OCI-LY1 (cell line): ENCODE data around the gene PLCG2.
A peak's percentile ranks its signal among the peaks of the same experiment; 100 is the strongest.

Experiments used
- H2AFZ ChIP-seq: fragments of 200-600 bp; sonication (generic), shearing (Covaris generic); 2 replicates; pipeline ENCODE4 v1.6.0; 2014; ENCODE audit warnings: antibody characterized with exemption, mild to moderate bottlenecking, low read length
- H3F3A ChIP-seq: fragments of 200-600 bp; sonication (generic), shearing (Covaris generic); 2 replicates; pipeline ENCODE4 v1.6.0; 2014; ENCODE audit warnings: mild to moderate bottlenecking, antibody characterized with exemption, low read length, moderate library complexity; ENCODE audit not compliant: insufficient read depth
- H3K27ac ChIP-seq: fragments of 200-600 bp; sonication (generic); 2 replicates; pipeline ENCODE4 v1.5.1; 2014; ENCODE audit warnings: low read length, mixed run types, mild to moderate bottlenecking, low read depth; ENCODE audit not compliant: poor library complexity, severe bottlenecking
- H3K27me3 ChIP-seq: fragments of 200-600 bp; sonication (generic); 2 replicates; pipeline ENCODE4 v1.6.0; 2014; ENCODE audit warnings: antibody characterized with exemption, mild to moderate bottlenecking, low read length, moderate library complexity; ENCODE audit not compliant: insufficient read depth
- H3K36me3 ChIP-seq: fragments of 200-600 bp; sonication (generic); 2 replicates; pipeline ENCODE4 v1.6.1; 2014; ENCODE audit warnings: mild to moderate bottlenecking, antibody characterized with exemption, low read length, moderate library complexity, mixed read lengths; ENCODE audit not compliant: insufficient read depth
- H3K4me1 ChIP-seq: fragments of 200-600 bp; sonication (generic); 2 replicates; pipeline ENCODE4 v1.5.1; 2014; ENCODE audit warnings: mild to moderate bottlenecking, low read length, moderate library complexity; ENCODE audit not compliant: insufficient read depth, severe bottlenecking
- H3K4me2 ChIP-seq: fragments of 200-600 bp; sonication (generic), shearing (Covaris generic); 2 replicates; pipeline ENCODE4 v1.6.1; 2014; ENCODE audit warnings: low read length
- H3K4me3 ChIP-seq: fragments of 200-600 bp; sonication (generic); 2 replicates; pipeline ENCODE4 v1.5.1; 2014; ENCODE audit warnings: low read length, low read depth, mild to moderate bottlenecking, mixed read lengths; ENCODE audit not compliant: poor library complexity, severe bottlenecking
- H3K79me2 ChIP-seq: fragments of 200-600 bp; shearing (Covaris generic); 2 replicates; pipeline ENCODE4 v1.6.1; 2016; ENCODE audit warnings: mixed run types, low read length, mixed read lengths; ENCODE audit not compliant: insufficient read depth
- H3K9ac ChIP-seq: fragments of 200-600 bp; sonication (generic), shearing (Covaris generic); 2 replicates; pipeline ENCODE4 v1.6.1; 2014; ENCODE audit warnings: mild to moderate bottlenecking, low read length, mixed read lengths
- H3K9me2 ChIP-seq: fragments of 200-600 bp; sonication (generic), shearing (Covaris generic); 2 replicates; pipeline ENCODE4 v1.6.1; 2014; ENCODE audit warnings: low read depth, mild to moderate bottlenecking, low read length, mixed read lengths
- H3K9me3 ChIP-seq: fragments of 200-600 bp; shearing (Covaris generic); 2 replicates; pipeline ENCODE4 v1.6.1; 2014; ENCODE audit warnings: low read length, mixed read lengths
- H4K20me1 ChIP-seq: fragments of 200-600 bp; sonication (generic), shearing (Covaris generic); 2 replicates; pipeline ENCODE4 v1.6.0; 2016; ENCODE audit warnings: mild to moderate bottlenecking, low read length; ENCODE audit not compliant: insufficient read depth
- CTCF ChIP-seq: fragments of 200-600 bp; sonication (generic), shearing (Covaris generic); IDR thresholded peaks from 2 replicates; pipeline ENCODE4 v1.5.1; 2017; ENCODE audit warnings: mild to moderate bottlenecking, antibody characterized with exemption, low read length, moderate library complexity, mixed read lengths
- EZH2 ChIP-seq: fragments of 200-600 bp; sonication (generic), shearing (Covaris generic); IDR thresholded peaks from 2 replicates; pipeline ENCODE4 v1.8.0; 2017; ENCODE audit warnings: borderline replicate concordance, mixed run types, mild to moderate bottlenecking, antibody characterized with exemption, low read length, moderate library complexity, mixed read lengths

Gene PLCG2

DNA sequence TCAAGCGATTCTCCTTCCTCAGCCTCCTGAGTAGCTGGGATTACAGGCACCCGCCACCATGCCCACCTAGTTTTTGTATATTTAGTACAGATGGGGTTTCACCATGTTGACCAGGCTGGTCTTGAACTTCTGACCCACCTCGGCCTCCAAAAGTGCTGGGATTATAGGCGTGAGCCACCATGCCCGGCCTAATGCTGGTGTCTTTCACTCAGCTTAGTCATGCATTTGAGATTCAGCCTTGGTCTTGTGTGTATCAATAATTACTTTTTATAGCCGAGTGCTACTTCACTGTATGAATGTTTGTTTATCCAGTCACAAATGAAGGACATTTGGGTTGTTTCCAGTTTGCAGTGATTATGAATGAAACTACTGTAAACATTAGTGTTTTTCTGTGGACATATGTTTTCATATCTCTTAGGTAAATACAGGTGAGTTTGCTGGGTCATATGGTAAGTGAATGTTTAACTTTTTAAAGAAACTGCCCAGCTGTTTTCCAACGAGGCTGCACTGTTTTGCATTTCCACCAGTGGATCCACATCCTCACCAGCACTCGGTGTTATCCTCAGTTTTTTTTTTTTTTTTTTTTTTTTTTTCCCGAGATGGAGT lies 11.0 kb upstream of the PLCG2 start:
- no peaks in the 10 kb centered on the region for H3F3A ChIP-seq
- H4K20me1 ChIP-seq = no peaks in the 10 kb centered on the region
- no peak overlapping the region for H2AFZ ChIP-seq
- no peak overlapping the region for H3K4me2 ChIP-seq
- TF ChIP-seq EZH2 (no peak), CTCF (no peak)
- H3K79me2 ChIP-seq = no peaks in the 10 kb centered on the region
- peaks cover 25% of the 10 kb centered on the region for H3K36me3 ChIP-seq
- H3K9me2 ChIP-seq = no peaks in the 10 kb centered on the region
- H3K27me3 ChIP-seq = no peaks in the 10 kb centered on the region
- no peak overlapping the region for H3K27ac ChIP-seq
- no peaks in the 10 kb centered on the region for H3K9me3 ChIP-seq
- no peak overlapping the region for H3K9ac ChIP-seq
- no peak overlapping the region for H3K4me3 ChIP-seq
- peaks cover 29% of the 10 kb centered on the region for H3K4me1 ChIP-seq

DNA sequence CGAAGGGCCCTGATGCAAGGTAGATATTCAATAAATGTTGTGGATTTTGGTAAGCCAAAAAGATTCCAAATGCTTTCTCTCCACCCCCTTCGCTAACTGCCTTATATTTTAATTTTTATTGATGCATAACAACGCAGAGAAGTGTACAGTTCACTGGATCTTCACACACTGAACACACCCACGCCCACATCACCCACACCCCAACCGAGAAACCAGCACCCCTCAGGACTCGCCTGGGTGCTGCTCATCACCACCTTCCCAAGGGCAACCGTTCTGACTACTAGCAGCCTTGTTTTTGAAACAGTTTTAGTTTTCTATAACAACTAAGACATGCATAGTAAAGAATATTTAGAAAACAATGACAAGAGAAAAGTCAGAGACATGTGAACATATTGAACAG lies 9.1 kb upstream of the PLCG2 start:
- H3K27ac ChIP-seq = peak overlapping the region; percentile 73
- H3K4me3 ChIP-seq = no peak overlapping the region
- peak overlapping the region; percentile 11; the same call in 1 of the 2 replicates for H3K4me2 ChIP-seq
- H3K27me3 ChIP-seq = no peaks in the 10 kb centered on the region
- H4K20me1 ChIP-seq = no peaks in the 10 kb centered on the region
- peaks cover 48% of the 10 kb centered on the region for H3K4me1 ChIP-seq
- peaks cover 15% of the 10 kb centered on the region for H3K36me3 ChIP-seq
- no peaks in the 10 kb centered on the region for H3K79me2 ChIP-seq
- H3F3A ChIP-seq = peaks cover under 1% of the 10 kb centered on the region
- TF ChIP-seq EZH2 (no peak), CTCF (no peak)
- no peak overlapping the region for H3K9ac ChIP-seq
- H2AFZ ChIP-seq = no peak overlapping the region
- H3K9me2 ChIP-seq = no peaks in the 10 kb centered on the region
- H3K9me3 ChIP-seq = no peaks in the 10 kb centered on the region

GRCh38 chr16:81774348-81774747 lies 4.7 kb upstream of the PLCG2 start:
- Histone ChIP-seq H3K4me2 (peak overlapping the region; percentile 34; the same call in 1 of the 2 replicates), H3K79me2 (peaks cover under 1% of the 10 kb centered on the region; the same call in 1 of the 2 replicates), H3K27ac (peak overlapping the region; percentile 89), H3F3A (peaks cover 7% of the 10 kb centered on the region), H3K4me3 (no peak overlapping the region), H2AFZ (no peak overlapping the region), H3K27me3 (no peaks in the 10 kb centered on the region), H3K9me3 (no peaks in the 10 kb centered on the region), H3K4me1 (peaks cover 77% of the 10 kb centered on the region), H3K9me2 (no peaks in the 10 kb centered on the region), H4K20me1 (no peaks in the 10 kb centered on the region), H3K36me3 (no peaks in the 10 kb centered on the region; the same call in 1 of the 2 replicates), H3K9ac (peak overlapping the region; percentile 13; the same call in 1 of the 2 replicates)
- TF ChIP-seq CTCF = no peak
- no peak for TF ChIP-seq EZH2
